ENCODE measurements around the gene CD59.

GRCh38 chr11:33689501-33689900, 46.7 kb downstream of the CD59 start:
- no peak for TF ChIP-seq POLR2AphosphoS5 (IDR thresholded peaks at IDR 0.05; ENCODE audit: low read depth, low read length)
- no peak for TF ChIP-seq CTCF (IDR thresholded peaks at IDR 0.05)
- TF ChIP-seq REST (IDR thresholded peaks at IDR 0.05; ENCODE audit: insufficient read depth in 1 of 2, low read depth in 2 of 2, low read length in 1 of 2), result no peak
- no peak for TF ChIP-seq TCF7L2 (IDR thresholded peaks at IDR 0.05; ENCODE audit: low read depth, low read length)
